Right lobe of liver (tissue), 4 donors: ENCODE data around the gene NLRC5.

Source experiments
- CTCF ChIP-seq, 4 donors: fragments of 200-600 bp in 3 of 4; fragments of 450-650 bp in 1 of 4; IDR thresholded peaks; one replicate each; pipeline versions ENCODE4 v1.5.1 to v1.8.0; 2016 to 2022; ENCODE audit warnings: antibody characterized with exemption in 4 of 4, mild to moderate bottlenecking in 2 of 4
- POLR2A ChIP-seq: fragments of 450-650 bp; IDR thresholded peaks from one replicate; pipeline ENCODE4 v1.6.1; 2017; ENCODE audit warnings: antibody characterized with exemption, mild to moderate bottlenecking
- donor health status: DM: no; HTN: no; CAD: no.
- donor health status: DM: no; HTN: no; CAD: no.
- donor health status: DM: no; HTN: yes; CAD: no.

- TF ChIP-seq CTCF (IDR thresholded peaks at IDR 0.05) (no peak), POLR2A (no peak)
Observed at GRCh38 chr16:57028086-57028485, 38.7 kb downstream of the NLRC5 start.
